CD8-positive, alpha-beta memory T cell (primary cell): Measurements from ENCODE around the gene TMC6. TPM values are rescaled to one million over a fixed set of nuclear protein-coding genes. Genes with fewer than 3 reads are reported as not detected.
A peak's percentile ranks its signal among the peaks of the same experiment; 100 is the strongest.

Experiments used
- CTCF ChIA-PET: fragments of 350-600 bp; sonication (Branson Sonifier 250); formaldehyde crosslinking; loops from one replicate; lab custom pipeline; 2021; ENCODE audit warnings: antibody characterized with exemption; lab: Charles Lee
- POLR2A ChIA-PET: fragments of 350-600 bp; sonication (Branson Sonifier 250); formaldehyde crosslinking; loops from one replicate; lab custom pipeline; 2021; ENCODE audit warnings: antibody characterized with exemption; lab: Charles Lee
- DNase-seq, 5 donors: peaks; one replicate each; pipeline versions ENCODE4 v3.0.0 to v3.0.0-alpha.2; 2020 to 2022; ENCODE audit warnings: mixed read lengths in 1 of 5
- H3K27ac ChIP-seq: one replicate; pipeline ENCODE4 v1.7.0; 2013; ENCODE audit warnings: low read depth, mild to moderate bottlenecking, low read length, moderate library complexity
- H3K27me3 ChIP-seq: 2 replicates; pipeline ENCODE4 v1.7.0; 2013; ENCODE audit warnings: low read length, mild to moderate bottlenecking; ENCODE audit not compliant: insufficient read depth, poor library complexity, severe bottlenecking
- H3K36me3 ChIP-seq: 2 replicates; pipeline ENCODE4 v1.7.0; 2013; ENCODE audit warnings: mild to moderate bottlenecking, low read length, moderate library complexity; ENCODE audit not compliant: insufficient read depth
- H3K4me1 ChIP-seq: 2 replicates; pipeline ENCODE4 v1.7.0; 2013; ENCODE audit warnings: mild to moderate bottlenecking, low read length, moderate library complexity; ENCODE audit not compliant: insufficient read depth
- H3K4me3 ChIP-seq: 2 replicates; pipeline ENCODE4 v1.7.0; 2013; ENCODE audit warnings: mild to moderate bottlenecking, low read length
- H3K9me3 ChIP-seq: 2 replicates; pipeline ENCODE4 v1.7.0; 2013; ENCODE audit warnings: mild to moderate bottlenecking, low read length
- H3K27ac Mint-ChIP-seq, 8 donors: one replicate each; pipeline ENCODE4 v1.8.0; 2020 to 2021; ENCODE audit warnings: mixed read lengths in 8 of 8, mild to moderate bottlenecking in 6 of 8, inconsistent platforms in 3 of 8, moderate library complexity in 3 of 8
- H3K27me3 Mint-ChIP-seq, 2 donors: one replicate each; pipeline ENCODE4 v1.8.0; 2020 to 2021; ENCODE audit warnings: mixed read lengths in 2 of 2, mild to moderate bottlenecking in 1 of 2, moderate library complexity in 1 of 2
- H3K36me3 Mint-ChIP-seq, 3 donors: one replicate each; pipeline ENCODE4 v1.8.0; 2020 to 2021; ENCODE audit warnings: mixed read lengths in 3 of 3, inconsistent platforms in 1 of 3, mild to moderate bottlenecking in 1 of 3
- H3K4me1 Mint-ChIP-seq, 3 donors: one replicate each; pipeline ENCODE4 v1.8.0; 2020 to 2021; ENCODE audit warnings: mixed read lengths in 3 of 3, inconsistent platforms in 1 of 3, mild to moderate bottlenecking in 1 of 3
- H3K4me3 Mint-ChIP-seq, 7 donors: one replicate each; pipeline ENCODE4 v1.8.0; 2020 to 2021; ENCODE audit warnings: mixed read lengths in 7 of 7, mild to moderate bottlenecking in 6 of 7, moderate library complexity in 4 of 7, inconsistent platforms in 2 of 7
- H3K9me3 Mint-ChIP-seq, 5 donors: one replicate each; pipeline ENCODE4 v1.8.0; 2020 to 2022; ENCODE audit warnings: mixed read lengths in 5 of 5, mild to moderate bottlenecking in 3 of 5, moderate library complexity in 2 of 5, inconsistent platforms in 1 of 5
- polyA plus RNA-seq: library from polyadenylated mRNA; unstranded; fragments of 300-500 nt; fragmentation: Illumina TruSeq; gene quantifications from one replicate; pipeline ENCODE4 v1.2.3, GENCODE V29; 2021
- total RNA-seq, 2 experiments: library from RNA; stranded (reverse); gene quantifications; one replicate each; pipeline ENCODE4 v1.2.3, GENCODE V29; 2021

Gene TMC6
- total and polyA plus RNA-seq, 3 experiments from 2014 or later, result 150 to 296 (median 150) TPM

GRCh38 chr17:78101112-78101511, 27.4 kb downstream of the TMC6 start:
- no peak overlapping the region for H3K4me3 Mint-ChIP-seq
- Histone ChIP-seq H3K4me3 (no peak overlapping the region), H3K9me3 (no peaks in the 10 kb centered on the region), H3K27ac (no peak overlapping the region), H3K27me3 (no peaks in the 10 kb centered on the region), H3K4me1 (no peaks in the 10 kb centered on the region), H3K36me3 (peaks cover 63% of the 10 kb centered on the region)
- peak overlapping the region in 4 of 8 donors; percentile 20 to 70 (median 63) for H3K27ac Mint-ChIP-seq
- peaks cover 14 to 88% (median 15%) of the 10 kb centered on the region in 3 donors for H3K36me3 Mint-ChIP-seq
- CTCF ChIA-PET, result interaction anchor here (0.6 to 1.0 kb wide), 2 partner anchors 9 to 75 kb away, joined by 3 to 4 read pairs; no protein-coding TSS in a partner anchor
- no peaks in the 10 kb centered on the region for H3K9me3 Mint-ChIP-seq
- no peaks in the 10 kb centered on the region for H3K27me3 Mint-ChIP-seq
- POLR2A ChIA-PET, result no interaction called here
- DNase-seq, result no peak
- H3K4me1 Mint-ChIP-seq, result no peaks in the 10 kb centered on the region

- Mint-ChIP-seq H3K4me3 (no peak overlapping the region), H3K27me3 (no peaks in the 10 kb centered on the region), H3K36me3 (peaks cover 7 to 94% (median 21%) of the 10 kb centered on the region in 3 donors), H3K27ac (peak overlapping the region in 1 of 8 donors; percentile 50), H3K9me3 (no peaks in the 10 kb centered on the region), H3K4me1 (no peaks in the 10 kb centered on the region)
- no peak overlapping the region for H3K27ac ChIP-seq
- ChIA-PET CTCF (interaction anchor here (1.0 to 1.5 kb wide), 3 partner anchors 17 to 193 kb away, joined by 3 to 5 read pairs (median 4); no protein-coding TSS in a partner anchor), POLR2A (no interaction called here)
- H3K27me3 ChIP-seq, result no peaks in the 10 kb centered on the region
- no peak overlapping the region for H3K4me3 ChIP-seq
- no peaks in the 10 kb centered on the region for H3K4me1 ChIP-seq
- H3K9me3 ChIP-seq, result no peaks in the 10 kb centered on the region
- no peak for DNase-seq
- H3K36me3 ChIP-seq, result peaks cover 71% of the 10 kb centered on the region
Measured at GRCh38 chr17:78096093-78096492, 32.5 kb downstream of the TMC6 start.

GRCh38 chr17:78095035-78095434, 33.5 kb downstream of the TMC6 start:
- ChIA-PET POLR2A (no interaction called here), CTCF (interaction anchor here (1.5 kb wide), 1 partner anchor 18 kb away, joined by 4 read pairs; no protein-coding TSS in a partner anchor)

DNA sequence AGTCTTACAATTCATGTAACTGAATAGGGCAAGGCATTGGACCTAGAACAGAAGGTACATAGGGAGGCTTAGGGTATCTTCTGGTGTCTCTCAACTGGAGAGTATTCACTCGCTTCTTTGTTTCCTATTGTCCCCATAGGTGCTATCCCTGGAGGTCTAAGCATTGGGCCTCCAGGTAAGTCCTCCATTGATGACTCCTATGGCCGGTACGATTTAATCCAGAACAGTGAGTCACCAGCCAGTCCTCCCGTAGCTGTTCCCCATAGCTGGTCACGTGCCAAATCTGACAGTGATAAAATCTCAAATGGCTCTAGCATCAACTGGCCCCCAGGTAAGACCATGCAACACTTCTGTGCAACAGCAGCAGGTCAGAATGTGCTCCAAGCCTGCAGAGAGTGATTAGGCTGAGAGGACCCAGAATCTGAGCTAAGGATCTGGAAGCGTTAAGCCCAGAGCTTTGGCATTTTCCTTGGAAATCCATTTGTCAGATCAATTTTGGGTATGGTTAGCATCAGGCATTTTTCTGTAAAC, 35.7 kb downstream of the TMC6 start:
- CTCF ChIA-PET, result no interaction called here
- no peak overlapping the region for H3K27ac Mint-ChIP-seq
- Histone ChIP-seq H3K27me3 (no peaks in the 10 kb centered on the region), H3K4me1 (no peaks in the 10 kb centered on the region), H3K9me3 (no peaks in the 10 kb centered on the region), H3K4me3 (no peak overlapping the region), H3K27ac (no peak overlapping the region), H3K36me3 (peaks cover 70% of the 10 kb centered on the region)
- peaks cover 0 to 95% (median 17%) of the 10 kb centered on the region in 3 donors for H3K36me3 Mint-ChIP-seq
- no peaks in the 10 kb centered on the region for H3K27me3 Mint-ChIP-seq
- no peaks in the 10 kb centered on the region for H3K4me1 Mint-ChIP-seq
- no peaks in the 10 kb centered on the region for H3K9me3 Mint-ChIP-seq
- DNase-seq, result no peak
- H3K4me3 Mint-ChIP-seq, result no peak overlapping the region
- POLR2A ChIA-PET, result no interaction called here

More at GRCh38 chr17:78095035-78095434, 33.5 kb downstream of the TMC6 start:
- Histone ChIP-seq H3K36me3 (peaks cover 74% of the 10 kb centered on the region), H3K27me3 (no peaks in the 10 kb centered on the region), H3K9me3 (no peaks in the 10 kb centered on the region), H3K4me3 (no peak overlapping the region), H3K4me1 (no peaks in the 10 kb centered on the region), H3K27ac (no peak overlapping the region)
- no peak overlapping the region for H3K4me3 Mint-ChIP-seq
- H3K27ac Mint-ChIP-seq, result peak overlapping the region in 1 of 8 donors; percentile 33
- H3K4me1 Mint-ChIP-seq, result no peaks in the 10 kb centered on the region
- no peaks in the 10 kb centered on the region for H3K27me3 Mint-ChIP-seq
- H3K9me3 Mint-ChIP-seq, result no peaks in the 10 kb centered on the region
- no peak for DNase-seq
- peaks cover 6 to 96% (median 21%) of the 10 kb centered on the region in 3 donors for H3K36me3 Mint-ChIP-seq

DNA sequence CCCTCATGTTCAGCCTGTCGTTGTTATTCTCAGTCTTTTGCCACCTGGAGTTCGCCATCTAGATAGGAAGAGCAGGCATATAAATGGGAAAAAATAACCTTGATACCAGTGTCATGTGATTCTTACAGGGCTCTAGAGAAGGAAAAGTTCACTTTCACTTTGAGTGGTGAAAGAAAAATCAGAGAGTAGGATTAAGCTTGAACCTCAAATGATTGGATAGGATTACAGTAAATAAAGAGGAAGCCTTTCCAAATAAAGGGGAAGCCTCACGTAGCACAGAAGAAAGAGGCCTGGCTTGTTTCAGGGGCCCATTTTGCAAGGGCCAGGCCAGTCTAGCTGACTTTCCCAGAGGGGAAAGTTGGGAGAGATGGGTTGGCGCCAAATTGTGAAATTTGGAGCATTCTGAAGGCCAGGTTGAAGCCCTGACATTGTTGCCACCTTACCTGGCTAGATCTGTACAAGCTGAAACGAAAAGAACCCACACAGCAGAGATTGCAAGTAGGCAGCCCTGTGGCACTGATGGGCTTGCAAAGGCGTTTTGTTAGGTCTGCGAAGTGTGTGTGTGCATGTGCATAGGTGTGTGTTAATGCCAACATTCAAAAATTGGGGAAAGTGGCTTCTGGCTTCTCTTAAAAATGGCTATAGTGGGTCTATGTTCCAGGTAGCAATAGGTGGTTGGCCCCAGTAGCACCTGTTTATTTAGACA, 38.8 kb downstream of the TMC6 start:
- no peaks in the 10 kb centered on the region for H3K9me3 ChIP-seq
- POLR2A ChIA-PET, result no interaction called here
- Mint-ChIP-seq H3K9me3 (no peaks in the 10 kb centered on the region), H3K27ac (peak overlapping the region in 1 of 8 donors; percentile 72), H3K27me3 (no peaks in the 10 kb centered on the region), H3K4me1 (peaks cover 0 to 3% (median 2%) of the 10 kb centered on the region in 3 donors), H3K4me3 (no peak overlapping the region), H3K36me3 (peaks cover 7 to 95% (median 20%) of the 10 kb centered on the region in 3 donors)
- H3K27ac ChIP-seq, result no peak overlapping the region
- H3K4me1 ChIP-seq, result no peaks in the 10 kb centered on the region
- H3K4me3 ChIP-seq, result no peak overlapping the region
- CTCF ChIA-PET, result interaction anchor here (1.7 kb wide), 1 partner anchor 87 kb away, joined by 4 read pairs; no protein-coding TSS in a partner anchor
- no peak for DNase-seq
- H3K36me3 ChIP-seq, result peaks cover 66% of the 10 kb centered on the region
- no peaks in the 10 kb centered on the region for H3K27me3 ChIP-seq

GRCh38 chr17:78088529-78088928, 40.0 kb downstream of the TMC6 start:
- no peaks in the 10 kb centered on the region for H3K27me3 ChIP-seq
- POLR2A ChIA-PET, result interaction anchor here (0.6 kb wide), 1 partner anchor 565 kb away, joined by 4 read pairs; no protein-coding TSS in a partner anchor
- DNase-seq, result no peak
- H3K27ac ChIP-seq, result no peak overlapping the region
- H3K27me3 Mint-ChIP-seq, result no peaks in the 10 kb centered on the region
- no peak overlapping the region for H3K4me3 Mint-ChIP-seq
- H3K4me1 Mint-ChIP-seq, result peaks cover 0 to 3% (median 2%) of the 10 kb centered on the region in 3 donors
- no peaks in the 10 kb centered on the region for H3K9me3 Mint-ChIP-seq
- H3K27ac Mint-ChIP-seq, result peak overlapping the region in 2 of 8 donors; percentile 12 to 21
- H3K9me3 ChIP-seq, result no peaks in the 10 kb centered on the region
- H3K4me1 ChIP-seq, result no peaks in the 10 kb centered on the region
- H3K36me3 Mint-ChIP-seq, result peaks cover 7 to 92% (median 18%) of the 10 kb centered on the region in 3 donors
- CTCF ChIA-PET, result interaction anchor here (0.6 to 1.5 kb wide), 2 partner anchors 88 to 163 kb away, joined by 3 to 5 read pairs; no protein-coding TSS in a partner anchor
- H3K36me3 ChIP-seq, result peaks cover 63% of the 10 kb centered on the region
- no peak overlapping the region for H3K4me3 ChIP-seq

DNA sequence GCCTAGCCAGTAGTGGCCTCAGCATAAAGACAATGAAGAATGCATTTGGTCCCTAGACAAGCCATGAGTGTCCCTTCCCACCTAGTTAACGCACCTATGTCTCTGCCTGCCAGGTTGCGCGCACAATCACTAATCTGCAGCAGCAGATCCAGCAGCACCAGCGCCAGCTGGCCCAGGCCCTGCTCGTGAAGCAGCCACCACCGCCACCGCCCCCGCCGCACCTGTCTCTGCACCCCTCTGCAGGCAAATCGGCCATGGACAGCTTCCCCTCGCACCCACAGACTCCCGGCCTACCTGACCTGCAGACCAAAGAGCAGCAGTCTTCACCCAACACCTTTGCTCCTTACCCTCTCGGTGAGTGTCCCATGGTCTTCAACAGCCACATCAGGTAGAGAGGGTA, 41.8 kb downstream of the TMC6 start:
- H3K4me3 Mint-ChIP-seq, result no peak overlapping the region
- ChIA-PET POLR2A (no interaction called here), CTCF (interaction anchor here (1.1 kb wide), 1 partner anchor 165 kb away, joined by 3 read pairs; no protein-coding TSS in a partner anchor)
- H3K9me3 Mint-ChIP-seq, result no peaks in the 10 kb centered on the region
- no peaks in the 10 kb centered on the region for H3K4me1 ChIP-seq
- H3K27ac ChIP-seq, result no peak overlapping the region
- H3K9me3 ChIP-seq, result no peaks in the 10 kb centered on the region
- H3K27ac Mint-ChIP-seq, result peak overlapping the region in 3 of 8 donors; percentile 23 to 58 (median 33)
- H3K36me3 Mint-ChIP-seq, result peaks cover 7 to 93% (median 18%) of the 10 kb centered on the region in 3 donors
- no peak for DNase-seq
- H3K4me3 ChIP-seq, result no peak overlapping the region
- no peaks in the 10 kb centered on the region for H3K27me3 Mint-ChIP-seq
- peaks cover 0 to 3% (median 2%) of the 10 kb centered on the region in 3 donors for H3K4me1 Mint-ChIP-seq
- H3K27me3 ChIP-seq, result no peaks in the 10 kb centered on the region
- peaks cover 52% of the 10 kb centered on the region for H3K36me3 ChIP-seq

DNA sequence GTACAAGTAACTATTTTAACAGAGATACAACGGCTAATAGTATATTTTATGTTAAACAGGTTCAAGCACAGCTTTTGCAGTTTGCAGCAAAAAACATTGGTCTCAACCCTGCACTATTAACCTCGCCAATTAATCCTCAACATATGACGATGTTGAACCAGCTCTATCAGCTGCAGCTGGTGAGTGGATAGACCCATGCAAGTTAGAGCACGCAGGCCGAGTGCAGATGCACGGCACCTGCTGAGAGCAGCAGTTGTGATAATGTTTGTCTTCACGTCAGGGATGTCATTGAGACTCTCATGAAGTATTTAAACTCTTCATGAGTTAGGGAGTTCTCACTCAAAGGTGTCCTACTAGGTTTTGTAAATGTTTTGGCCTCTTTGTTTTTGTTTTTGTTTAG, 45.6 kb downstream of the TMC6 start:
- Histone ChIP-seq H3K27ac (no peak overlapping the region), H3K4me3 (no peak overlapping the region), H3K4me1 (no peaks in the 10 kb centered on the region), H3K9me3 (no peaks in the 10 kb centered on the region), H3K36me3 (peaks cover 49% of the 10 kb centered on the region), H3K27me3 (no peaks in the 10 kb centered on the region)
- DNase-seq, result no peak
- POLR2A ChIA-PET, result no interaction called here
- no peak overlapping the region for H3K27ac Mint-ChIP-seq
- peaks cover 7 to 93% (median 22%) of the 10 kb centered on the region in 3 donors for H3K36me3 Mint-ChIP-seq
- no peaks in the 10 kb centered on the region for H3K27me3 Mint-ChIP-seq
- CTCF ChIA-PET, result interaction anchor here (0.6 to 1.7 kb wide), 3 partner anchors 9 to 239 kb away, joined by 4 read pairs; no protein-coding TSS in a partner anchor
- no peaks in the 10 kb centered on the region for H3K9me3 Mint-ChIP-seq
- H3K4me3 Mint-ChIP-seq, result no peak overlapping the region
- H3K4me1 Mint-ChIP-seq, result peaks cover 0 to 3% (median 2%) of the 10 kb centered on the region in 3 donors
